Hindlimb muscle (tissue), 1 donor: ENCODE results near the gene NUB1. TPM values are rescaled to one million over a fixed set of nuclear protein-coding genes. Genes with fewer than 3 reads are reported as not detected.

Source experiments
- DNase-seq: peaks from one replicate; pipeline ENCODE4 v3.0.0-alpha.2; 2013
- polyA plus RNA-seq: library from polyadenylated mRNA; unstranded; fragments of 120-200 nt; gene quantifications from one replicate; pipeline ENCODE4 v1.2.1, GENCODE V29; 2013; ENCODE audit not compliant: insufficient read length

NUB1 gene
- polyA plus RNA-seq, 1 donor, result 35.9 TPM

DNA sequence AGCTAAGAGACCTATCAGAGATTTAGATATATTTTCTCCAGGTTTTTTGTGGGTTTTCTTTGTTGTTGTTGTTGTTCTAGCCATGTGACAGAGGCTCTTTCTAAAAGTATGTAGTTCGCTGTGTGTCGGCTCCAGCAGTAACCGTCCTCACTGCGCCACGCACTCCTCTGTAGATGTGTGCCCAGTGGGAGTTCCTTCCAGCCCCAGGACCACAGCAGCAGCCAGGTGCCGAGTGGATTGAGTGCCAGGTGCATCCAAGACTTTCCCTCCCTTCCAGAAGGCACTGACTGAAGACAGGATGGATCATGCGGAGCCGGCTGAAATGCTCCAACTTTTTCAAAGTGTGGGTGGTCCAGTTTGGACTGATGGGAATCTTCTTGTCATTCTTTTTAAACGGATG, 36.4 kb downstream of the NUB1 start:
- DNase-seq, result no peak

DNA sequence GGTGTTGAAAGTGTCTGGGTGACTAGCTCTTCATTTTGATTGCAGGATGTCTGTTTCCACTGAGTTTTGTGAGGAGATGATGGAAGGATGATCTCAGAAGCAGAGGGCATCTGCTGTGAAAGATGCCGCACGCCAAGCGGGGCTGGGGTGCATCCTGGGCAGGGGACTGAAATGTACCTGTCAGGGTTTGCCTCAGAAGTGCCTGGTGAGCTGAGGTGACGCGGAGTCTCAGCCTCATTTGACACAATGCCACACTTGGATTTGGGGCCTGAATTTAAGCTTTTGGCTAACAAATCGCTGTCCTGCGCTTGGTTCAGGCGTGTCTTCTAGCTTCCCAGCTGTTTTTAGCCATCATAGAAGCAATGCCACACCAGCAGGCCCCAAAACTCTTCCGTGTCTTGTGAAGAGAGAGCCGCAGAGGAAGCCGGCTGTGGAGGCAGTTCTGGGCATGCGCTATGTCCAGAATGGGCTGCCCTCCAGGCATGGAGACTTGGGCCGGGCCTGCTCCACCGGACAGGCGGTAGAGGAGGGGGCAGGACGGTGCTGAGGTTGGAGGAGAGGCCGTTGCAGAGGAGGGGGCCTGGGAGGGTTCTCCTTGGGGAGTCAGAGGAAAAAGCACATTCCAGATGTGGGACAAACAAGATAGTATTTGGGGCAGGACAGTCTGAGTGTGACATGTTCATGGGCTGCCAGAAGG, 37.0 kb downstream of the NUB1 start:
- DNase-seq, result no peak

- no peak for DNase-seq
Observed at GRCh38 chr7:151379193-151379520, 37.5 kb downstream of the NUB1 start.

GRCh38 chr7:151379534-151380198, 38.1 kb downstream of the NUB1 start:
- DNase-seq, result no peak

GRCh38 chr7:151380199-151381097, 38.8 kb downstream of the NUB1 start:
- DNase-seq, result no peak

DNA sequence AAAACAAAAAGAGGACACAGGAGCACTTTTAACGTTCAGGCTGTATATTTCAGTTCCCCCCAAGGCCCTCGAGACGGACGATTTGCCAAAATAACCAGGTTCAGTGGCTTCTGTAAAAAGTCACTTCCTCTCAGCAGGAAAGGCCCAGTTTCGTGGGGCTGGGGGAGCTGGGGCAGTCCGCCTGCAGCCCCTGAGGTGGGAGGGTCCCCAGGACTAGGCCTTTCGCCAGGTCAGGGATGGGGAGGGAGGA, 39.4 kb downstream of the NUB1 start:
- DNase-seq, result no peak

- DNase-seq, result no peak
Observed at GRCh38 chr7:151381348-151382078, 39.9 kb downstream of the NUB1 start.

DNA sequence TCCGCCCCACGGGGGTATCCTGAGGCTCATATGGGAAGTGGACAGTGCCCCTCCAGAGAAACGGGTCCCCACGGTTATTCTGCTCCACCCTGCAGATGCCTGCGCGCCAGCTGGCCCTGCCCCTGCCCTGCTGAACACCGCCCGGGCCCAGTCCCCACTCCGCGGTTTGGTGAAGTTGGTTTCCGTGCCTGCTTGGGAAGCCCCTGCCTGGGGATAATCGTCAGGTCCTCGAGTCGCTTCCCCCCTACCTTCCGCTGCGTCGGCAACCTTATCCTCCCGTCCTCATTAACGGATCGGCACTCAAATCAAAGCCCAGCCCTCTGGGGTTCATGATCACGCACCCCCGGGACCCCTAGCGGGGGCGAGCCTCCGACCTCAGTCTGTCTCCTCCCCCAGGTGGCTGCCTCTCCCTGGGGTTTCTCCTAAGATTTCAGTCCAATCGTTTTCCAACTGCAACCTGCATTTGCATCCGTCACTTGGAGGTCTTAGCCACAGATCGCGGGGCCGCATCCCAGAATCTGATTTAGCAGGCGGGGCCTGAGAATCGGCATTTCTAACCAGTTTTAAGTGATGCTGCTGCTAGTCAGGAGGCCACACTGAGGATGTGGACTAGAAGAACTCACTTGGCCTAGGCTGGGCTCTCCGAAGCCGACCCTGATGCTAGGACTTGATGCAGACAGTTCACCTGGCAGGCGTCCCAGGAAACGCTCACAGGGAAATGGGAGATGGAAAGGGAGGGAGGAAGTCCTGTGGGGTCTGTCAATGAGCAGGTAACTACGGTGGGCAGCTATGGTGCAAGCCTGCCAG, 40.7 kb downstream of the NUB1 start:
- DNase-seq, result no peak

DNA sequence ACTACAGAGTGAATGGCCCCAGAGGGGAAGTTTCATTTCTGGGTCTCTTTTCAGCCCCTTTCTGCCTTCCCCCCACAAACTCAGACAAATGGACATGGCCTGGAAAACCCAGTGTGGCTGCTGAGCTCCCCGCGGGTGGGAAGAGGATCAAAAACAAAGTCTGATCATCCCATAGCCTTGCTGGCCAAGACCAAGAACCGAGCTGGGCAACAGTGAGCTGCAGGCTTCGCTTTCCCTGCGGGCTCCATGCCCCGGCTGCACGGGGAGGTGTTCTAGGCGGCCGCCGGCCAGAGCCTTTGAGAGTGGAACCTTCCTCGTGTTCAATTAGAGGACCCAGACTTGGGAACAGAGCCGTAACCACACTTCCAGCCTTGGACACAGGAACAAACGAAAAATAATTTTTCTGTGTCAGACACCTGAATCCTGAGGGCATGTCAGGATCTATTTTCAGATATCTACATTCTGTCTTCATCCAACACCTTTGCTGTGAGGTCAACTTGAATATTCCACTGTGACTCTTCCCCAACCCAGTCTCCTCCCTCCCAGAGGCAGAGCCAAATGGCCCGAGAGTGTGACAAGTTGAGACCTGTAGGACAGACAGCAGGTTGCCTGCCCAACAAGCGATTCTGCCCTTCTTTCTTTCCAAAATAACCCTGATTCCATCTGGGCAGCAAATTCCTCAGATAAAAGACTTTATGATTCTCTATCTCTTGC, 42.2 kb downstream of the NUB1 start:
- DNase-seq, result no peak

DNA sequence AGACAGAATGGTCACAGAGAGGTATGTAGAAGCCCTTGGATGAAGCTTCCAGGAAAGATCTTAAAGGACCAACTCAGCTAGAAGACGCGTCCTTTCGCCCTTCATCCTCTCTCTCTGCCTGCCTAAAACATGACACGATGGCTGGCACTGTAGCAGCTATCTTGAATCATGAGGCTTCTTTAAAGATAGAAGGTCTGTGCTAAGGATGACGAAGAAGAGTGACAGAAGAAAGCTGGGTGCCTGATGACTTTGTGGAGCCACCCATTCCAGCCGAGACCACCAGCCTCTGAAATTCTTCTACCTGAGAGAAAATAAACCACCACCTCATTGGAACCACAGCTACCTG, 42.7 kb downstream of the NUB1 start:
- DNase-seq, result no peak

DNA sequence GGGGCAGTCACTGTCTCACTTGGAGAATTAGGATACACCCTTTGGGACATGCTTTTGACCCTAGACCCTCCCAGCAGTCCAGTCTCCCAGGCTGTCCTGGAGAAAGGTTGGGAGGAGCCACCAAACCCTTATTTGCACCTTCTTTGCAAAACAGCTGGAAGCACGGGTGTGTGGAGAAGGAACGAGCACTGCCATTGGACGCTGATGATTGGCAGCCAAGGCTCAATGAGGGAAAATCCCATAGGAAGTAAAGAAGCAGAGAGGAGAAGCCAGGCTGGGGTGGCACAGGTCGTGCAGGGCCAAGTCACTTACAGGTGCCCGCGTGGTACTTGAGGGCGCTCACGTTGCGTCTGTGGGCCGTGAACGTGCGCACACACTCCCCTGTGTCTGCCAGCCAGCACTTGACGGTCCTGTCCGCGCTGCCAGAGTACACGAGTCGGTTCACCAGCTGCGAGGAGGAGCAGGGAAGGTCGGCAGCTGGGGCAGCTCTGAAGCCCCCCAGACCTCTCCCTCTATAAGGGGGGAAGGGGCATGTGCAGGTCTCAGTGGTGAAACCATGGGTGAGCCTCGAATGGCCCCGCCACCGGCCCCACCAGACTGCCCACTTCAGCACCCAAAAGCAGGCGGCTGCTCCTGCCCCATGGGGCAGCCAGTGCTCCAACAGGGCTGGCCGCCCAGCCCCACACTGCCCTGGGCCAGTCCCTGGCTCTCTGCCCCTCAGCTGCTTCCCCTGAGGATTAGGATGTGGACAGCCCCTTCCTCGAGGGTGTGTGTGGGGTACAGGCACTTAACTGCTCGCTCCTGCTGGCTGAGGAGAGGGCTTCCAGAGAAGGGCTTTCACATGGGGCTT, 43.4 kb downstream of the NUB1 start:
- no peak for DNase-seq

- no peak for DNase-seq
Observed at GRCh38 chr7:151385626-151386300, 44.2 kb downstream of the NUB1 start.

DNA sequence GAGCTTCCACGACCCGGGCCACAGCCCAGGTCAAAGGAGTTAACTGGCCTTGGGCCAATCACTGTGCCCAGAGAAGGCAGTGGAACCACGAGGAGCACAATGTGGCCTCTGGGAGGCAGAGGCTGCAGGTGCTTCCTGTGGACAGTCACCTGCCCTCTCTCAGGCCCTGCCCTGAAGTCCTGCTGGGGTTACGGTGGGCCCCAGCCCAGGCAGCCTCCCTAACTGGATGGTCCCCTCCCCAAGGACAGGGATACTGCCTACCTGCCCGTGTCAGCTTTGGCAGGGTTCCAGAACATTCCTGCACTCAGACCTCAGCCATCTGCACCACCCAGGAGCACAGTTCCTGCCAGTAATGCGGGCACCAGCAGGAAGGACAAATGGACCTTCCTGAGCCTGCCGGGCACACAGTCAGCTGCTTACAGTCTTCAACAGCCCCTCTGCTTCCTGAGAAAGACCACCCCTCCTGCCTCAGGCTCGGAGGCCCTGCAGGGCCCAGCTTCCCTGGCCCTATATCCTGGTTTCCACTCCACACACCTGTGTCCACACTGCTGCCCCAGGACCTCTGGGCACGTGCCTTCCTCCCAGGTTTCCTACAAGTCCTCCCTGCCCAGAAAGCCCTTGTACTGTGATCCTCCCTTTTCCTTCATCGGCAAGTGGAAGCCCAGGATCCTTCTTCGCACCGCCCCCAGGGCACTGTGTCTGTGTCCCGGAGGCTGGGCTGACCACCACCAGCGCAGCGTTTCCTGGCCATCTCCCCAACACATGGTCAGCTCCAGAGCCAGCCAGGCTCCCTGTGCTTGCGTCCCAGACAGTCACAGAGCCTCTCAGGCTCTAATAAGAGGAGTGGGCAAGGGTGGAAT, 44.9 kb downstream of the NUB1 start:
- DNase-seq, result no peak

- DNase-seq, result no peak
Observed at GRCh38 chr7:151387161-151388006, 45.8 kb downstream of the NUB1 start.

- DNase-seq, result no peak
Observed at GRCh38 chr7:151388007-151388297, 46.3 kb downstream of the NUB1 start.

DNA sequence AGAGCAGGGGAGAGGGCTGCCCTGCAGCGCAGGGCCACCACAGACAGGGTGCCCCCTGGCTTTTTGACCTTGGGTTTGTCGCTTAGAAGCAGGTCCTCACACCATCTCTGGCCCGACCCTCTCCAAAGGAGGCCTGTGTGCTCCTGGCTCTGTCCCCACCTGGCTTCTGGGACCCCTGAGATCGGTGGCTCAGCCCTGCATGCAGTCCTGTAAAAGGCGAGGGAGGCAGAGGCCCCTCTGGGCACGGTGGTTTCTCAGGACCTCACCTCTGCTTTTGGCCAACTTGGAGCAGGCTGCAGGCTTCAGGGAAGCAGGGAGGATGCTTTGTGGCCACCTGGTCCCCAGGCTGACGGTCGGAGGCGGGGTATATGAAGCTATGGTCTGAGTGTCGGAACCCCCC, 46.8 kb downstream of the NUB1 start:
- no peak for DNase-seq

- no peak for DNase-seq
Observed at GRCh38 chr7:151389096-151389767, 47.6 kb downstream of the NUB1 start.
